ENCODE data around the gene GRPR. TPM values are rescaled to one million over a fixed set of nuclear protein-coding genes. Genes with fewer than 3 reads are reported as not detected.

The GRPR gene
- total and polyA plus RNA-seq, 2 of the 13 experiments (the other 11 are each of a cell fraction or from before 2014, with no cell fraction given): 0.04 to 0.05 TPM

DNA sequence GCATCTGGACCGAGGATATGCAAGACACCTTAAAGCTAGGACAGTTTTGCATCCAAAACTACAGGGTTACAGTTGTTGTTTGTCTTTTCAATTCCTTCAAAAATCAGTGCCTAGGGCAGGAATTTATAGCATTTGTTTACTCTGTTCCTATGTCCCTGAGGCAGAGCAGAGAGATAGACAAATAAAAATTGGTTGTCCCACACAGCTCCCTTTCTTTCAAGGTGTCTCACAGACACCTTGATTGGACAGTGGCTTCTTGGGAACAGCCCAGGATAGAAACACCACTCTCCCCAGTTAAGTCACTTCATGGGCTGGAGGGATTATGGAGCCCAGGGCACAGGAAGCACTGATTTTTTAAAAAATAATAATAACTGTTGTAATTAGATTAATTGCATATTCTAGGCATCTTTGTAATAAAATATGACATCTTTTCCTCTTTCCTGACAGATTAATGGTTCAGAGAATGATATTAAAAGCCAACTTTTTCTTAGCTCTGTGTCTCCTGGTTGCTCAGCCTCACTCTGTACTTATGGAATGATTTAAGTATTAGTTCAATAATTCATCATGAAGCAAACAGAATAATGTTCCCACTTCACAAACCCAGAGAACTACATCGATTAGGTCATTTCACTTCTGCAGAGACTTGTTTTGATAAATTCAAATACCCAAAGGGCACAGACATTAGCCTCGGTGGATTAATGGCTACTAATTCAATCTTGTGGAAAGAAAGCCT is 52.1 kb downstream of the GRPR start (continued):
- TF ChIP-seq, protein P1, sequence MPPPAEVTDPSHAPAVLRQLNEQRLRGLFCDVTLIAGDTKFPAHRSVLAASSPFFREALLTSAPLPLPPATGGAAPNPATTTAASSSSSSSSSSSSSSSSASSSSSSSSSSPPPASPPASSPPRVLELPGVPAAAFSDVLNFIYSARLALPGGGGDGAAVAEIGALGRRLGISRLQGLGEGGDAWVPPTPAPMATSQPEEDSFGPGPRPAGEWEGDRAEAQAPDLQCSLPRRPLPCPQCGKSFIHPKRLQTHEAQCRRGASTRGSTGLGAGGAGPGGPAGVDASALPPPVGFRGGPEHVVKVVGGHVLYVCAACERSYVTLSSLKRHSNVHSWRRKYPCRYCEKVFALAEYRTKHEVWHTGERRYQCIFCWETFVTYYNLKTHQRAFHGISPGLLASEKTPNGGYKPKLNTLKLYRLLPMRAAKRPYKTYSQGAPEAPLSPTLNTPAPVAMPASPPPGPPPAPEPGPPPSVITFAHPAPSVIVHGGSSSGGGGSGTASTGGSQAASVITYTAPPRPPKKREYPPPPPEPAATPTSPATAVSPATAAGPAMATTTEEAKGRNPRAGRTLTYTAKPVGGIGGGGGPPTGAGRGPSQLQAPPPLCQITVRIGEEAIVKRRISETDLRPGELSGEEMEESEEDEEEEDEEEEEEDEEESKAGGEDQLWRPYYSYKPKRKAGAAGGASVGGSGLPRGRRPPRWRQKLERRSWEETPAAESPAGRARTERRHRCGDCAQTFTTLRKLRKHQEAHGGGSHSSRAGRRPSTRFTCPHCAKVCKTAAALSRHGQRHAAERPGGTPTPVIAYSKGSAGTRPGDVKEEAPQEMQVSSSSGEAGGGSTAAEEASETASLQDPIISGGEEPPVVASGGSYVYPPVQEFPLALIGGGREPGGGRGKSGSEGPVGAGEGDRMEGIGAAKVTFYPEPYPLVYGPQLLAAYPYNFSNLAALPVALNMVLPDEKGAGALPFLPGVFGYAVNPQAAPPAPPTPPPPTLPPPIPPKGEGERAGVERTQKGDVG (CRISPR knock-in tag; IDR thresholded peaks at IDR 0.05; ENCODE audit: borderline replicate concordance): no peak
- TF ChIP-seq STAT5B (CRISPR knock-in tag; IDR thresholded peaks at IDR 0.05) (no peak), MIXL1 (CRISPR knock-in tag; IDR thresholded peaks at IDR 0.05) (no peak), HES4 (CRISPR knock-in tag; IDR thresholded peaks at IDR 0.05; ENCODE audit: borderline replicate concordance) (no peak)

GRCh38 chrX:16177260-16177659 is 53.9 kb downstream of the GRPR start:
- no peaks in the 10 kb centered on the region for H3K79me2 ChIP-seq (ENCODE audit: insufficient read depth, low read length)
- no peak for DNase-seq (ENCODE audit: low spot score)
- WGBS (ENCODE audit: low lambda C conversion rate): 40% methylated on average over 1 of the region's 2 CpGs
- BruUV-seq (replicated peaks): no TSS peak
- no peaks in the 10 kb centered on the region for H3K27me3 ChIP-seq (ENCODE audit: control insufficient read depth in 1 of 2, insufficient read depth in 2 of 2, low read length in 2 of 2)
- H3K4me2 ChIP-seq (ENCODE audit: low read depth, low read length): no peak overlapping the region
- ChIA-PET POLR2A (no interaction called here), CTCF (ENCODE audit: low intra/inter-chr PET ratio, low total read pairs) (no interaction called here)
- H4K20me1 ChIP-seq (ENCODE audit: insufficient read depth, low read length): no peaks in the 10 kb centered on the region
- no peak overlapping the region for H3K9ac ChIP-seq (ENCODE audit: insufficient read depth, low read depth, low read length)
- H3K4me1 ChIP-seq (ENCODE audit: insufficient read depth, low read length): no peaks in the 10 kb centered on the region
- H3K27ac ChIP-seq (ENCODE audit: extremely low read length, insufficient read depth, low read length): no peak overlapping the region
- in situ Hi-C loops (cut with HindIII; ENCODE audit: extremely low pct_ligation_motif_present, low pct_unique_long_range_greater_than_20kb) (no loop called here), intact Hi-C loops (cut with micrococcal nuclease; ENCODE audit: unreplicated experiment) (no loop called here)
- FAIRE-seq: no peak
- H2AFZ ChIP-seq (ENCODE audit: low read length): no peak overlapping the region
- no peak overlapping the region for H3K4me3 ChIP-seq (replicated peaks in 1 of 3; ENCODE audit: insufficient read depth in 1 of 3, low read depth in 2 of 3, low read length in 3 of 3)
- no peaks in the 10 kb centered on the region for H3K9me3 ChIP-seq (ENCODE audit: low read length)
- ATAC-seq: no peak
- H3K36me3 ChIP-seq (replicated peaks in 1 of 2; ENCODE audit: control insufficient read depth in 1 of 2, insufficient read depth in 2 of 2, low read length in 2 of 2): no peaks in the 10 kb centered on the region
- TF ChIP-seq, protein P2, sequence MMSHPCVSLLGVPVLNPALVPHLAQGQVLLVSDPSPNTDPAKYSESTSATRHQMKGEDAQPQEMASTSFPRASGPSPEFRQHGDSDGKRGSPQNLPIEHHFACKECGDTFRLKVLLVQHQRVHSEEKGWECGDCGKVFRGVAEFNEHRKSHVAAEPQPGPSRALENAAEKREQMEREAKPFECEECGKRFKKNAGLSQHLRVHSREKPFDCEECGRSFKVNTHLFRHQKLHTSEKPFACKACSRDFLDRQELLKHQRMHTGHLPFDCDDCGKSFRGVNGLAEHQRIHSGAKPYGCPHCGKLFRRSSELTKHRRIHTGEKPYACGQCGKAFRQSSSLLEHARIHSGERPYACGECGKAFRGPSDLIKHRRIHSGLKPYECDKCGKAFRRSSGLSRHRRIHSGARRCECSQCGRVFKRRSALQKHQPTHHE (CRISPR knock-in tag; IDR thresholded peaks at IDR 0.05; ENCODE audit: borderline replicate concordance): no peak
- TF ChIP-seq PAWR (CRISPR knock-in tag; IDR thresholded peaks at IDR 0.05; ENCODE audit: borderline replicate concordance) (no peak), KLF13 (CRISPR knock-in tag; IDR thresholded peaks at IDR 0.05) (no peak), WIZ (CRISPR knock-in tag; IDR thresholded peaks at IDR 0.05) (no peak), ZNF572 (CRISPR knock-in tag; IDR thresholded peaks at IDR 0.05) (no peak), ZNF282 (IDR thresholded peaks at IDR 0.05; ENCODE audit: partially characterized antibody) (no peak), ZGPAT (CRISPR knock-in tag; IDR thresholded peaks at IDR 0.05) (no peak), MAFG (CRISPR knock-in tag; IDR thresholded peaks at IDR 0.05) (no peak), ARID5B (CRISPR knock-in tag; IDR thresholded peaks at IDR 0.05) (no peak), ZNF143 (CRISPR knock-in tag; IDR thresholded peaks at IDR 0.05) (no peak)

Measured in HepG2 (cell line).